ENCODE results near the gene MYBPH. TPM values are rescaled to one million over a fixed set of nuclear protein-coding genes. Genes with fewer than 3 reads are reported as not detected.
A peak's percentile ranks its signal among the peaks of the same experiment; 100 is the strongest.

MYBPH gene
- total and polyA plus RNA-seq, 10 donors = 0.09 to 2.7 (median 0.32) TPM; not detected in 3

DNA sequence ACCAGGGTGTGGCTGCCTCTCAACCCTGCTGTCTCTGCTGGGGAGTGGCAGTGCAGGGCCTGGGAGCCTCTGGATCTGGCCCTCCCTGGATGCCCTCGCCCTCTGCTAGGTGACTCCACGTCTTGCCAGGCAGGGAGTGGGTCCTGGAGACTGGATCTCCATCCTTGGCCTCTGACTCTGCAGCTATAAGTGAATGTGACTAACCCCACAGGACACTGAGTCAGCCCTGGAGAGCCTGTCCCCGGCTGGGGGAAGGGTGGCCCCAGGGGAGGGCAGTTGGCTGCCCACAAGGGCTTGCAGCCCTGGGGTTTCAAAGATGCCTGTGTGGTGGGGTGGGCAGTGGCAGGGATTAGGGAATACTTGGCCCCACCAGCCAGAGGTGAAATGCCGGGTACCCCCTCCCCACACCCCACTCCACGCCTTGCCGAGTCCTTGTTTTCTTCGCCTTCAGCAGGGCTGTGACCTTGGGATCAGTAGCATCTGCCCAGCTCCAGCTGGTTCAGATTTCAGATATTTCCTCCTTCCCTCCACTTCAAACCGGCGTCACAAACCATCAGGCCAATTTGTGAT, 1.9 kb upstream of the MYBPH start:
- peaks cover 0 to 59% (median 19%) of the 10 kb centered on the region in 6 donors for H3K4me1 ChIP-seq
- TF ChIP-seq POLR2AphosphoS5 (IDR thresholded peaks at IDR 0.05) (no peak), POLR2A (IDR thresholded peaks at IDR 0.05) (no peak)
- TF ChIP-seq, protein P1, sequence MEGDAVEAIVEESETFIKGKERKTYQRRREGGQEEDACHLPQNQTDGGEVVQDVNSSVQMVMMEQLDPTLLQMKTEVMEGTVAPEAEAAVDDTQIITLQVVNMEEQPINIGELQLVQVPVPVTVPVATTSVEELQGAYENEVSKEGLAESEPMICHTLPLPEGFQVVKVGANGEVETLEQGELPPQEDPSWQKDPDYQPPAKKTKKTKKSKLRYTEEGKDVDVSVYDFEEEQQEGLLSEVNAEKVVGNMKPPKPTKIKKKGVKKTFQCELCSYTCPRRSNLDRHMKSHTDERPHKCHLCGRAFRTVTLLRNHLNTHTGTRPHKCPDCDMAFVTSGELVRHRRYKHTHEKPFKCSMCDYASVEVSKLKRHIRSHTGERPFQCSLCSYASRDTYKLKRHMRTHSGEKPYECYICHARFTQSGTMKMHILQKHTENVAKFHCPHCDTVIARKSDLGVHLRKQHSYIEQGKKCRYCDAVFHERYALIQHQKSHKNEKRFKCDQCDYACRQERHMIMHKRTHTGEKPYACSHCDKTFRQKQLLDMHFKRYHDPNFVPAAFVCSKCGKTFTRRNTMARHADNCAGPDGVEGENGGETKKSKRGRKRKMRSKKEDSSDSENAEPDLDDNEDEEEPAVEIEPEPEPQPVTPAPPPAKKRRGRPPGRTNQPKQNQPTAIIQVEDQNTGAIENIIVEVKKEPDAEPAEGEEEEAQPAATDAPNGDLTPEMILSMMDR (IDR thresholded peaks at IDR 0.05 in 8 of 11, conservative IDR thresholded peaks at IDR 0.05 in 3 of 11) = no peak
- 48 to 63% (median 57%) methylated on average over 6 to 9 of the region's 9 CpGs for WGBS, 5 donors
- H3K27me3 ChIP-seq (replicated peaks in 1 of 7) = peaks cover 0 to 52% (median 0%) of the 10 kb centered on the region in 7 donors
- peaks cover 0 to 11% (median 0%) of the 10 kb centered on the region in 6 donors for H3K36me3 ChIP-seq
- intact Hi-C loops (cut with DNase I; ENCODE audit: low total_unique reads) = no loop called here
- H3K9me3 ChIP-seq = no peaks in the 10 kb centered on the region
- H3K27ac ChIP-seq = peak overlapping the region in 3 of 8 donors; percentile 18 to 25 (median 22)
- peak; percentile 61 for DNase-seq
- no peak overlapping the region for H3K4me3 ChIP-seq

DNA sequence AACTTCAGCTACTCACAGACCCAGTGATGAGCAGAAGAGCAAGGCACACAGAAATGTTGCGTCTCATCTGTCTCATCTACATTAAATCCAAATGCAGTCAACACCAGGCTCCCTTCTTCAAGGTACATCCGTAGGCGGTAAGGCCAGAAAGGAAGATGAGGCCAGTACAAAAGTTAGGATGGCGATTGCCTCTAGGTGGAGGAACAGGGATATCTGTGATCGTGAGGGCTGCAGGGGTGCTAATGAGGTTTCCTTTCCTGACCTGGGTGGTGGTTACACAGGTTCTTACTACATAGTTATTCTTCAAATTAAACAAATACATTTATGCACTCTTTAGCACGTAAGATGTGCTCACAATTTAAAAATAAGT, 1.4 kb upstream of the MYBPH start:
- peaks cover 0 to 11% (median 0%) of the 10 kb centered on the region in 6 donors for H3K36me3 ChIP-seq
- peak; percentile 6 for DNase-seq
- peaks cover 0 to 59% (median 19%) of the 10 kb centered on the region in 6 donors for H3K4me1 ChIP-seq
- H3K27ac ChIP-seq = peak overlapping the region in 1 of 8 donors; percentile 22
- H3K27me3 ChIP-seq (replicated peaks in 1 of 7) = peaks cover 0 to 57% (median 0%) of the 10 kb centered on the region in 7 donors
- H3K4me3 ChIP-seq = no peak overlapping the region
- H3K9me3 ChIP-seq = no peaks in the 10 kb centered on the region
- TF ChIP-seq, protein P1 (IDR thresholded peaks at IDR 0.05 in 8 of 11, conservative IDR thresholded peaks at IDR 0.05 in 3 of 11) = no peak
- no peak for TF ChIP-seq POLR2A (IDR thresholded peaks at IDR 0.05)
- TF ChIP-seq POLR2AphosphoS5 (IDR thresholded peaks at IDR 0.05) = no peak
- 83 to 90% (median 87%) methylated on average over 6 of the region's 6 CpGs for WGBS, 5 donors
- intact Hi-C loops (cut with DNase I; ENCODE audit: low total_unique reads) = no loop called here

GRCh38 chr1:203176273-203177035, 828 bp upstream of the MYBPH start:
- no peaks in the 10 kb centered on the region for H3K9me3 ChIP-seq
- intact Hi-C loops (cut with DNase I; ENCODE audit: low total_unique reads) = no loop called here
- H3K27me3 ChIP-seq (replicated peaks in 1 of 7) = peaks cover 0 to 57% (median 0%) of the 10 kb centered on the region in 7 donors
- TF ChIP-seq, protein P1 (IDR thresholded peaks at IDR 0.05 in 8 of 11, conservative IDR thresholded peaks at IDR 0.05 in 3 of 11) = no peak
- TF ChIP-seq POLR2AphosphoS5 (IDR thresholded peaks at IDR 0.05) (no peak), POLR2A (IDR thresholded peaks at IDR 0.05) (no peak)
- peaks cover 0 to 59% (median 19%) of the 10 kb centered on the region in 6 donors for H3K4me1 ChIP-seq
- no peak overlapping the region for H3K4me3 ChIP-seq
- WGBS, 5 donors = 83 to 94% (median 93%) methylated on average over 8 to 9 of the region's 9 CpGs
- peak overlapping the region in 1 of 8 donors; percentile 2 for H3K27ac ChIP-seq
- H3K36me3 ChIP-seq = peaks cover 0 to 11% (median 0%) of the 10 kb centered on the region in 6 donors
- peak; percentile 22 for DNase-seq

- Histone ChIP-seq H3K4me3 (no peak overlapping the region), H3K36me3 (peaks cover 0 to 11% (median 0%) of the 10 kb centered on the region in 6 donors), H3K4me1 (peaks cover 0 to 59% (median 19%) of the 10 kb centered on the region in 6 donors), H3K27ac (peak overlapping the region in 1 of 8 donors; percentile 2), H3K27me3 (replicated peaks in 1 of 7) (peaks cover 0 to 52% (median 0%) of the 10 kb centered on the region in 7 donors), H3K9me3 (no peaks in the 10 kb centered on the region)
- TF ChIP-seq POLR2A (IDR thresholded peaks at IDR 0.05) = no peak
- TF ChIP-seq POLR2AphosphoS5 (IDR thresholded peaks at IDR 0.05) = peak in 1 of 3 donors; percentile 64
- intact Hi-C loops (cut with DNase I; ENCODE audit: low total_unique reads) = no loop called here
- 29 to 50% (median 35%) methylated on average over 7 to 9 of the region's 9 CpGs for WGBS, 5 donors
- DNase-seq = peak; percentile 74
Observed at GRCh38 chr1:203175827-203176241, 208 bp upstream of the MYBPH start.
